ENCODE data around the gene FOXN3.

FOXN3 gene

GRCh38 chr14:89399594-89400068 is 17.4 kb downstream of the FOXN3 start:
- no peak overlapping the region for H3K27ac ChIP-seq (ENCODE audit: low read depth, low read length)
- no peak overlapping the region for H3K4me3 ChIP-seq (ENCODE audit: low read depth in 1 of 5, low read length in 5 of 5)
- H3K27me3 ChIP-seq (ENCODE audit: control insufficient read depth in 5 of 5, insufficient read depth in 4 of 5, low read length in 5 of 5), result no peaks in the 10 kb centered on the region
- H3K9me3 ChIP-seq (ENCODE audit: control insufficient read depth in 5 of 5, low read length in 5 of 5), result no peaks in the 10 kb centered on the region
- no peak overlapping the region for H3K9ac ChIP-seq (ENCODE audit: low read length in 5 of 5)
- peaks cover 10 to 53% (median 41%) of the 10 kb centered on the region in 5 donors for H3K4me1 ChIP-seq (ENCODE audit: control insufficient read depth in 5 of 5, insufficient read depth in 5 of 5, low read length in 5 of 5)
- peaks cover 0 to 5% (median 0%) of the 10 kb centered on the region in 5 donors for H3K36me3 ChIP-seq (ENCODE audit: control insufficient read depth in 5 of 5, insufficient read depth in 5 of 5, low read length in 5 of 5)

GRCh38 chr14:89399157-89399556 is 17.9 kb downstream of the FOXN3 start:
- Histone ChIP-seq H3K27ac (ENCODE audit: low read depth, low read length) (no peak overlapping the region), H3K4me1 (ENCODE audit: control insufficient read depth in 5 of 5, insufficient read depth in 5 of 5, low read length in 5 of 5) (peaks cover 10 to 55% (median 44%) of the 10 kb centered on the region in 5 donors)

GRCh38 chr14:89397569-89398230 is 19.3 kb downstream of the FOXN3 start:
- Histone ChIP-seq H3K36me3 (ENCODE audit: control insufficient read depth in 5 of 5, insufficient read depth in 5 of 5, low read length in 5 of 5) (peaks cover 0 to 4% (median 0%) of the 10 kb centered on the region in 5 donors), H3K9me3 (ENCODE audit: control insufficient read depth in 5 of 5, low read length in 5 of 5) (no peaks in the 10 kb centered on the region), H3K27ac (ENCODE audit: low read depth, low read length) (peak overlapping the region; percentile 25), H3K4me3 (ENCODE audit: low read depth in 1 of 5, low read length in 5 of 5) (no peak overlapping the region), H3K4me1 (ENCODE audit: control insufficient read depth in 5 of 5, insufficient read depth in 5 of 5, low read length in 5 of 5) (peaks cover 10 to 55% (median 44%) of the 10 kb centered on the region in 5 donors), H3K9ac (ENCODE audit: low read length in 5 of 5) (no peak overlapping the region), H3K27me3 (ENCODE audit: control insufficient read depth in 5 of 5, insufficient read depth in 4 of 5, low read length in 5 of 5) (no peaks in the 10 kb centered on the region)

More at GRCh38 chr14:89399157-89399556, 17.9 kb downstream of the FOXN3 start:
- H3K27me3 ChIP-seq (ENCODE audit: control insufficient read depth in 5 of 5, insufficient read depth in 4 of 5, low read length in 5 of 5), result no peaks in the 10 kb centered on the region
- no peaks in the 10 kb centered on the region for H3K9me3 ChIP-seq (ENCODE audit: control insufficient read depth in 5 of 5, low read length in 5 of 5)
- no peak overlapping the region for H3K9ac ChIP-seq (ENCODE audit: low read length in 5 of 5)
- H3K4me3 ChIP-seq (ENCODE audit: low read depth in 1 of 5, low read length in 5 of 5), result no peak overlapping the region
- H3K36me3 ChIP-seq (ENCODE audit: control insufficient read depth in 5 of 5, insufficient read depth in 5 of 5, low read length in 5 of 5), result peaks cover 0 to 4% (median 0%) of the 10 kb centered on the region in 5 donors

- H3K4me1 ChIP-seq (ENCODE audit: control insufficient read depth in 5 of 5, insufficient read depth in 5 of 5, low read length in 5 of 5), result peaks cover 2 to 50% (median 44%) of the 10 kb centered on the region in 5 donors
These were observed 22.1 kb downstream of the FOXN3 start for GRCh38 chr14:89394972-89395371.

GRCh38 chr14:89393222-89393745 is 23.7 kb downstream of the FOXN3 start:
- no peak overlapping the region for H3K4me3 ChIP-seq (ENCODE audit: low read depth in 1 of 5, low read length in 5 of 5)
- peaks cover 0 to under 1% (median 0%) of the 10 kb centered on the region in 5 donors for H3K36me3 ChIP-seq (ENCODE audit: control insufficient read depth in 5 of 5, insufficient read depth in 5 of 5, low read length in 5 of 5)
- no peak overlapping the region for H3K9ac ChIP-seq (ENCODE audit: low read length in 5 of 5)
- H3K4me1 ChIP-seq (ENCODE audit: control insufficient read depth in 5 of 5, insufficient read depth in 5 of 5, low read length in 5 of 5), result peaks cover 0 to 54% (median 47%) of the 10 kb centered on the region in 5 donors
- no peaks in the 10 kb centered on the region for H3K9me3 ChIP-seq (ENCODE audit: control insufficient read depth in 5 of 5, low read length in 5 of 5)
- no peaks in the 10 kb centered on the region for H3K27me3 ChIP-seq (ENCODE audit: control insufficient read depth in 5 of 5, insufficient read depth in 4 of 5, low read length in 5 of 5)
- no peak overlapping the region for H3K27ac ChIP-seq (ENCODE audit: low read depth, low read length)

More at GRCh38 chr14:89394972-89395371, 22.1 kb downstream of the FOXN3 start:
- Histone ChIP-seq H3K36me3 (ENCODE audit: control insufficient read depth in 5 of 5, insufficient read depth in 5 of 5, low read length in 5 of 5) (no peaks in the 10 kb centered on the region), H3K27ac (ENCODE audit: low read depth, low read length) (peak overlapping the region; percentile 24), H3K27me3 (ENCODE audit: control insufficient read depth in 5 of 5, insufficient read depth in 4 of 5, low read length in 5 of 5) (no peaks in the 10 kb centered on the region), H3K9ac (ENCODE audit: low read length in 5 of 5) (peak overlapping the region in 1 of 5 donors; percentile 15), H3K9me3 (ENCODE audit: control insufficient read depth in 5 of 5, low read length in 5 of 5) (no peaks in the 10 kb centered on the region), H3K4me3 (ENCODE audit: low read depth in 1 of 5, low read length in 5 of 5) (no peak overlapping the region)

GRCh38 chr14:89392181-89392580 is 24.9 kb downstream of the FOXN3 start:
- no peak overlapping the region for H3K27ac ChIP-seq (ENCODE audit: low read depth, low read length)
- H3K4me3 ChIP-seq (ENCODE audit: low read depth in 1 of 5, low read length in 5 of 5), result no peak overlapping the region
- H3K4me1 ChIP-seq (ENCODE audit: control insufficient read depth in 5 of 5, insufficient read depth in 5 of 5, low read length in 5 of 5), result peaks cover 0 to 50% (median 43%) of the 10 kb centered on the region in 5 donors
- H3K9me3 ChIP-seq (ENCODE audit: control insufficient read depth in 5 of 5, low read length in 5 of 5), result no peaks in the 10 kb centered on the region
- peaks cover 0 to 4% (median 0%) of the 10 kb centered on the region in 5 donors for H3K36me3 ChIP-seq (ENCODE audit: control insufficient read depth in 5 of 5, insufficient read depth in 5 of 5, low read length in 5 of 5)
- H3K9ac ChIP-seq (ENCODE audit: low read length in 5 of 5), result no peak overlapping the region
- no peaks in the 10 kb centered on the region for H3K27me3 ChIP-seq (ENCODE audit: control insufficient read depth in 5 of 5, insufficient read depth in 4 of 5, low read length in 5 of 5)

GRCh38 chr14:89391556-89391955 is 25.5 kb downstream of the FOXN3 start:
- Histone ChIP-seq H3K9ac (ENCODE audit: low read length in 5 of 5) (no peak overlapping the region), H3K4me3 (ENCODE audit: low read depth in 1 of 5, low read length in 5 of 5) (no peak overlapping the region), H3K4me1 (ENCODE audit: control insufficient read depth in 5 of 5, insufficient read depth in 5 of 5, low read length in 5 of 5) (peaks cover 0 to 50% (median 45%) of the 10 kb centered on the region in 5 donors), H3K36me3 (ENCODE audit: control insufficient read depth in 5 of 5, insufficient read depth in 5 of 5, low read length in 5 of 5) (peaks cover 0 to 4% (median 0%) of the 10 kb centered on the region in 5 donors), H3K9me3 (ENCODE audit: control insufficient read depth in 5 of 5, low read length in 5 of 5) (no peaks in the 10 kb centered on the region), H3K27me3 (ENCODE audit: control insufficient read depth in 5 of 5, insufficient read depth in 4 of 5, low read length in 5 of 5) (no peaks in the 10 kb centered on the region), H3K27ac (ENCODE audit: low read depth, low read length) (no peak overlapping the region)

GRCh38 chr14:89391123-89391522 is 25.9 kb downstream of the FOXN3 start:
- Histone ChIP-seq H3K27ac (ENCODE audit: low read depth, low read length) (no peak overlapping the region), H3K9ac (ENCODE audit: low read length in 5 of 5) (no peak overlapping the region), H3K9me3 (ENCODE audit: control insufficient read depth in 5 of 5, low read length in 5 of 5) (no peaks in the 10 kb centered on the region), H3K4me3 (ENCODE audit: low read depth in 1 of 5, low read length in 5 of 5) (no peak overlapping the region), H3K36me3 (ENCODE audit: control insufficient read depth in 5 of 5, insufficient read depth in 5 of 5, low read length in 5 of 5) (peaks cover 0 to 4% (median 0%) of the 10 kb centered on the region in 5 donors), H3K4me1 (ENCODE audit: control insufficient read depth in 5 of 5, insufficient read depth in 5 of 5, low read length in 5 of 5) (peaks cover 0 to 50% (median 45%) of the 10 kb centered on the region in 5 donors), H3K27me3 (ENCODE audit: control insufficient read depth in 5 of 5, insufficient read depth in 4 of 5, low read length in 5 of 5) (no peaks in the 10 kb centered on the region)

GRCh38 chr14:89388853-89389252 is 28.2 kb downstream of the FOXN3 start:
- peak overlapping the region in 1 of 5 donors; percentile 20 for H3K9ac ChIP-seq (ENCODE audit: low read length in 5 of 5)

More at GRCh38 chr14:89388853-89389252, 28.2 kb downstream of the FOXN3 start:
- H3K4me3 ChIP-seq (ENCODE audit: low read depth in 1 of 5, low read length in 5 of 5), result no peak overlapping the region
- H3K36me3 ChIP-seq (ENCODE audit: control insufficient read depth in 5 of 5, insufficient read depth in 5 of 5, low read length in 5 of 5), result peaks cover 0 to 4% (median 0%) of the 10 kb centered on the region in 5 donors
- peaks cover 2 to 48% (median 42%) of the 10 kb centered on the region in 5 donors for H3K4me1 ChIP-seq (ENCODE audit: control insufficient read depth in 5 of 5, insufficient read depth in 5 of 5, low read length in 5 of 5)
- H3K9me3 ChIP-seq (ENCODE audit: control insufficient read depth in 5 of 5, low read length in 5 of 5), result no peaks in the 10 kb centered on the region
- H3K27ac ChIP-seq (ENCODE audit: low read depth, low read length), result peak overlapping the region; percentile 10
- H3K27me3 ChIP-seq (ENCODE audit: control insufficient read depth in 5 of 5, insufficient read depth in 4 of 5, low read length in 5 of 5), result no peaks in the 10 kb centered on the region

Measured in subcutaneous abdominal adipose tissue (tissue), 5 donors.